ACC112 (cell line): ENCODE data around the gene FAAH.

Experiments used
- H2AFZ ChIP-seq: fragments of 200-600 bp; sonication (generic); one replicate; pipeline ENCODE4 v1.6.0; 2017; ENCODE audit warnings: antibody characterized with exemption, low read length; ENCODE audit not compliant: unreplicated experiment
- H3K27ac ChIP-seq: fragments of 200-600 bp; sonication (generic); 2 replicates; pipeline ENCODE4 v1.5.1; 2014; ENCODE audit warnings: low read depth, mild to moderate bottlenecking, antibody characterized with exemption, low read length, moderate library complexity
- H3K27me3 ChIP-seq: fragments of 200-600 bp; sonication (generic); 2 replicates; pipeline ENCODE4 v1.6.1; 2014; ENCODE audit warnings: mild to moderate bottlenecking, antibody characterized with exemption, low read length, moderate library complexity, mixed read lengths; ENCODE audit not compliant: insufficient read depth
- H3K36me3 ChIP-seq: fragments of 200-600 bp; sonication (generic); 2 replicates; pipeline ENCODE4 v1.6.1; 2016; ENCODE audit warnings: mild to moderate bottlenecking, antibody characterized with exemption, low read length, moderate library complexity, mixed read lengths; ENCODE audit not compliant: insufficient read depth
- H3K4me1 ChIP-seq: fragments of 200-600 bp; sonication (generic); one replicate; pipeline ENCODE4 v1.6.1; 2016; ENCODE audit warnings: low read length, mixed read lengths; ENCODE audit not compliant: insufficient read depth, unreplicated experiment, control insufficient read depth
- H3K4me3 ChIP-seq: fragments of 200-600 bp; sonication (generic); 2 replicates; pipeline ENCODE4 v1.5.1; 2014; ENCODE audit warnings: mild to moderate bottlenecking, low read depth, low read length
- H3K79me2 ChIP-seq: fragments of 200-600 bp; sonication (generic); one replicate; pipeline ENCODE4 v1.6.0; 2016; ENCODE audit warnings: low read length; ENCODE audit not compliant: control insufficient read depth, unreplicated experiment, insufficient read depth

FAAH gene

GRCh38 chr1:46409063-46409372 lies 14.9 kb downstream of the FAAH start:
- Histone ChIP-seq H3K36me3 (no peaks in the 10 kb centered on the region), H3K4me3 (no peak overlapping the region), H2AFZ (no peak overlapping the region), H3K79me2 (no peaks in the 10 kb centered on the region), H3K4me1 (peaks cover 4% of the 10 kb centered on the region), H3K27me3 (no peaks in the 10 kb centered on the region), H3K27ac (no peak overlapping the region)

GRCh38 chr1:46410156-46411009 lies 16.3 kb downstream of the FAAH start:
- Histone ChIP-seq H3K27me3 (no peaks in the 10 kb centered on the region), H3K79me2 (no peaks in the 10 kb centered on the region), H2AFZ (no peak overlapping the region), H3K36me3 (no peaks in the 10 kb centered on the region), H3K4me1 (peaks cover 4% of the 10 kb centered on the region), H3K4me3 (no peak overlapping the region), H3K27ac (no peak overlapping the region)

GRCh38 chr1:46411010-46411405 lies 16.9 kb downstream of the FAAH start:
- no peak overlapping the region for H2AFZ ChIP-seq

GRCh38 chr1:46411601-46412341 lies 17.7 kb downstream of the FAAH start:
- Histone ChIP-seq H2AFZ (no peak overlapping the region), H3K4me3 (no peak overlapping the region), H3K27ac (no peak overlapping the region), H3K36me3 (no peaks in the 10 kb centered on the region), H3K79me2 (no peaks in the 10 kb centered on the region), H3K4me1 (peaks cover 3% of the 10 kb centered on the region), H3K27me3 (no peaks in the 10 kb centered on the region)

More at GRCh38 chr1:46411010-46411405, 16.9 kb downstream of the FAAH start:
- H3K4me1 ChIP-seq: peaks cover 4% of the 10 kb centered on the region
- H3K4me3 ChIP-seq: no peak overlapping the region
- H3K36me3 ChIP-seq: no peaks in the 10 kb centered on the region
- no peak overlapping the region for H3K27ac ChIP-seq
- H3K79me2 ChIP-seq: no peaks in the 10 kb centered on the region
- H3K27me3 ChIP-seq: no peaks in the 10 kb centered on the region

- H3K4me3 ChIP-seq: no peak overlapping the region
- H2AFZ ChIP-seq: no peak overlapping the region
- no peaks in the 10 kb centered on the region for H3K27me3 ChIP-seq
- H3K79me2 ChIP-seq: no peaks in the 10 kb centered on the region
- H3K27ac ChIP-seq: no peak overlapping the region
- no peaks in the 10 kb centered on the region for H3K4me1 ChIP-seq
- no peaks in the 10 kb centered on the region for H3K36me3 ChIP-seq
These were observed 18.9 kb downstream of the FAAH start for GRCh38 chr1:46412893-46413595.

- Histone ChIP-seq H3K79me2 (no peaks in the 10 kb centered on the region), H3K27ac (no peak overlapping the region), H2AFZ (no peak overlapping the region), H3K36me3 (no peaks in the 10 kb centered on the region), H3K27me3 (no peaks in the 10 kb centered on the region), H3K4me1 (no peaks in the 10 kb centered on the region), H3K4me3 (no peak overlapping the region)
These were observed 19.5 kb downstream of the FAAH start for GRCh38 chr1:46413596-46413985.

GRCh38 chr1:46415514-46415913 lies 21.4 kb downstream of the FAAH start:
- Histone ChIP-seq H3K4me3 (no peak overlapping the region), H2AFZ (no peak overlapping the region), H3K36me3 (no peaks in the 10 kb centered on the region), H3K27ac (no peak overlapping the region), H3K4me1 (no peaks in the 10 kb centered on the region), H3K27me3 (peaks cover 4% of the 10 kb centered on the region; the same call in 1 of the 2 replicates), H3K79me2 (no peaks in the 10 kb centered on the region)

- H3K4me1 ChIP-seq: no peaks in the 10 kb centered on the region
- no peak overlapping the region for H2AFZ ChIP-seq
- no peak overlapping the region for H3K4me3 ChIP-seq
- no peaks in the 10 kb centered on the region for H3K79me2 ChIP-seq
- no peak overlapping the region for H3K27ac ChIP-seq
- H3K36me3 ChIP-seq: no peaks in the 10 kb centered on the region
- peaks cover 25% of the 10 kb centered on the region for H3K27me3 ChIP-seq
These were observed 24.9 kb downstream of the FAAH start for GRCh38 chr1:46418976-46419375.

- Histone ChIP-seq H3K27me3 (peaks cover 25% of the 10 kb centered on the region), H2AFZ (no peak overlapping the region), H3K4me1 (no peaks in the 10 kb centered on the region), H3K4me3 (no peak overlapping the region), H3K27ac (no peak overlapping the region), H3K79me2 (no peaks in the 10 kb centered on the region), H3K36me3 (no peaks in the 10 kb centered on the region)
These were observed 26.4 kb downstream of the FAAH start for GRCh38 chr1:46420533-46420915.

- H3K27ac ChIP-seq: no peak overlapping the region
These were observed 27.6 kb downstream of the FAAH start for GRCh38 chr1:46421739-46422138.

More at GRCh38 chr1:46421739-46422138, 27.6 kb downstream of the FAAH start:
- Histone ChIP-seq H3K27me3 (peaks cover 25% of the 10 kb centered on the region), H3K4me1 (no peaks in the 10 kb centered on the region), H2AFZ (no peak overlapping the region), H3K79me2 (no peaks in the 10 kb centered on the region), H3K4me3 (no peak overlapping the region), H3K36me3 (no peaks in the 10 kb centered on the region)
